Endometrial microvascular endothelial cells (primary cell): ENCODE data around the gene GRPEL2. TPM values are rescaled to one million over a fixed set of nuclear protein-coding genes. Genes with fewer than 3 reads are reported as not detected.

Experiments
- in situ Hi-C: cut with HindIII; loops from 2 replicates; pipeline ENCODE4 v1.10.0; 2017; ENCODE audit warnings: low sequenced_read_pairs, low pct_unique_long_range_greater_than_20kb; ENCODE audit errors: inconsistent ontology term
- total RNA-seq: library from RNA; depleted of rRNA; stranded (reverse); fragments of >200 nt; gene quantifications from one replicate; pipeline ENCODE4 v1.2.3, GENCODE V29; 2015; ENCODE audit errors: inconsistent ontology term

Gene GRPEL2
- total RNA-seq, 1 donor from 2014 or later: 9.5 TPM

DNA sequence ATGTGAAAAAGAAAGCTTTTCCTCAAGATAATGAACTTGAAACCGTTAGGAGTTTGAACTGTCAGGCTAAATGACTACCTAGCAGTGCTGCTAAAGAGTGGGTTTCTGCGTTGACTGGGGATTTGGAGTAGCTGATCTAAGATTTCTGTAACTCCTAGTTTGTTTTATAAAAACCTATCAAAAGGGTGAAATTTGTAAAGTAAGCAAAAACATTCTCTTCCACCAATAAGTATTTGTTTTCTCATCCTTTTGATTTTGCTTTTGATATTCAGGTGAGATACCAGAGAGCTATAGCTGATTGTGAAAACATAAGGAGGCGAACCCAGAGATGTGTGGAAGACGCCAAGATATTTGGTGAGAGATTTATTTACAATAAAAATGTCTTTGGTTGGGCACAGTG is 4.1 kb downstream of the GRPEL2 start:
- in situ Hi-C loops: no loop called here

DNA sequence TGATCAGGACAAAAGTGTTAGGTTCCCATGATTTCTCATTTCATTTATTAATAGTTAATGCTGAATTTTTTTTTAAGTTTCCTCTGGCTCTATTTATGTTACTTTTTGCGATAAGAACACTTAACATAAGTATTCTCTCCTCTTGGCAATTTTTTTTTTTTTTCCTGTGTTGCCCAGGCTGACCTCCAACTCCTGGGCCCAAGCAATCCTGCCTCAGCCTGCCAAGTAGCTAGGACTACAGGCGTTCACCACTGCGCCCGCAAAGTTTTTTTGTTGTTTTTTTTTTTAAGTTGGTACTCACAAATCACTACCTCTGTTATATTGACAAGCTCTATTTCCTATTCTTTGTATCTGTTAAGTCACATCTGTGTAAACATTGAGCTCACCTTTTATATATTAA is 6.9 kb downstream of the GRPEL2 start:
- in situ Hi-C loops: no loop called here

DNA sequence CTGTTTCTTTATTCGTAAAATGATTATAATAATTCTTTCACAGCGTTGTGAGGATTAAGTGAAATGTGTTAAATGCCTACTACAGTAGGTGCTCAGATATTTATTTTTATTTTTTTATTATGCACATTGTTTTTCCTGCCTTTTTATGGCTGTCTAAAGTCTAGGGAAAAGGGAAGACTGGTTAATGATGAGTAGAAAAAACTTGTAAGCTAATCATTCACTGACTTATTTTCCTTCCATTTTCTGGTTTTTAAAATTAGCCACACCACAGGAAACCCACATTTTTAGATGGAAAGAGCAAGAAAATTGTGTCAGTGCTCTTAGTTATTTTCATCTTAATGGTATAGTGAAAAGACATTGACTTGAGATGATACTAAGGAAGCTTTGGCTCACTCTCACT is 8.6 kb downstream of the GRPEL2 start:
- in situ Hi-C loops: no loop called here

DNA sequence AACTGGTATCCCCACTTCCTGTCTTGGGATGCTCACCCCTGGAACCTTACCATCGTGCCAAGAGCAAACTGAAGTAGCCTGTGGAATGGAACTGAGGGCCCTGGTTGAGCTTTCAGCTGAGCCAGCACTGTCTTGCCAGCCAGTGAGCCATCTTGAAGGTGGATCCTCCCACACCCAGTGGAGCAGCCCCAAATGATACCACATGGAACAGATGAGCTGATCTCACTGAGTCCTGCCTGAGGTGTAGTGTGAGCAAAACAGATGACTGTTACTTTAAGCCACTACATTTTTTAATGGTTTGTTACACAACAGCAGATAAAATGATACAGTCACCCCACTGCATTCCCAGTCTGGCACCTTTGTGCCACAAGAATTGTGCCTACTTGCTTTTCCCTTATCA is 10.4 kb downstream of the GRPEL2 start:
- in situ Hi-C loops: no loop called here

DNA sequence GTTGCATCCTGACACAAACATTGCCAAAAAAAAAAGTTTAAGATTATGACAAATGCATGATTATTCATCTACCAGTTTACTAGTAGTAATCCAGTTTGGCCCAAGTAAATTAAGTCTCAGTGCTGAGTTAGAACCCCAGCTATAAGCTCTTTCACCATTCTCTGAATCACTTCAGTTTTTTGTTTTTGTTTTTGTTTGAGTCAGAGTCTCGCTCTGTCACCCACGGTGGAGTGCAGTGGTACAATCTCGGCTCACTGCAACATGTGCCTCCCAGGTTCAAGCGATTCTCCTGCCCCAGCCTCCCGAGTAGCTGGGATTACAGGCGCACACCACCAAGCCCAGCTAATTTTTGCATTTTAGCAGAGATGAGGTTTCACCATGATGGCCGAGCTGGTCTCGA is 11.1 kb downstream of the GRPEL2 start:
- in situ Hi-C loops: no loop called here

DNA sequence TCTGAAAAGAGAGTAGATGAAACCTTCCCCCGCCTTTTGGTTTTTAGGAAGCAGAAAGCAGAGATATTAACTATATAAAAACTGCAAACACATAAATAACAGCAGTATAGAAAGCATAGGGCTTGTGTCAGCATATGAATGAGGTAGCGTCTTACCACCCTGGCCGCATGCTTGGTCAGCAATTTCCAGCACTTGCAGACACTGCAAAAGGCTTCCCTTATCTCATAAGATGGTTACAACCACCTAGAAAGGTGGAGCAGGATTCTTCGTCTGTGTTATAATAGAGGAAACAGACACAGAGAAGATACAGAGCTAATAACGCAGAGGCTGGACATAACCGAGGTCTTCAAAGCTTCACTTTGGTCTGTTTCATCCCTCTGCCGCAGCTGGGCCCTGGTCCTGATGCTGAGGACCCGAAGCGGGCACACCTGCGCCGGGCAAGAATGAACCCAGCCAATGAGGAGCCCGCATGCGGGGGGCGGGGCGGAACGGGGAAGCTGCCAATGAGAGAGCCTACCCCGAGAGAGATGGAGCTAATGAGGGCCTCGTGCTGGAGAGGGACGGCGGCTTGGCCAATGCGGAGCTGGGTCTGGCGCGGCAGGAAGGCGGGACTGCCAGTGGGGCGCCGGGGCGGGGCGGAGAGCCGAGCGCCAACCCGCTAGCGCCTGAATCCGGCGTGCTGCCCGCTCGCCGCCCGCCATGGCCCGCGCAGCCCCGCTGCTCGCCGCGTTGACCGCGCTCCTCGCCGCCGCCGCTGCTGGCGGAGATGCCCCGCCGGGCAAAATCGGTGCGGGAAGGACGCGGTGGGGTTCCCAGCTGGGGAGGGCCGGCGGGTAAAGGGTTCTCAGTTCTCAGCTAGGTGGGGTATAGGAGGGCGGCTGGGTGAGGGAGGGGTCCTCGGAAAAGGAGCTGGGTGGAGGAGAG is 12.3 kb downstream of the GRPEL2 start, which contains the start of gene PCYOX1L:
Gene PCYOX1L (plus strand): TSS at position 677 of the 924 bp plus-strand sequence. CDS start 23 bp downstream, at position 700.
- in situ Hi-C loops: no loop called here

DNA sequence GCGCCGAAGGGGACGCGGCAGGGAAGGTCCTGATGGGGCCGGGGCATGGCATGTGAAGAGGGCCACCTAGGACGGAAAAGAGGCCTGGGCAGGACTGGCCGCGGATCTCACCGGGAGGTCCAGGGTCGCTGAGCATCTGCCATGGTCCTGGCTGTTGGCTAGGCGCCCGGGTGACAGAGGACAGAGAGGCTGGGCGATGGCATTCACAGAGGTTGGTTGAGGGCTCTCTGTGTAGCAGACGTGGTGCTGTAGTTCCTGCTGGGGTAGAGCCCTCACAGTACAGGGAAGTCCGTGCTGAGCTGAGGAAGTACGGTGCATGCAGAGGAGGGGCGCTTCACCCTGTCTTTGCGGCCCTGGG is 13.0 kb downstream of the GRPEL2 start:
- in situ Hi-C loops: no loop called here

DNA sequence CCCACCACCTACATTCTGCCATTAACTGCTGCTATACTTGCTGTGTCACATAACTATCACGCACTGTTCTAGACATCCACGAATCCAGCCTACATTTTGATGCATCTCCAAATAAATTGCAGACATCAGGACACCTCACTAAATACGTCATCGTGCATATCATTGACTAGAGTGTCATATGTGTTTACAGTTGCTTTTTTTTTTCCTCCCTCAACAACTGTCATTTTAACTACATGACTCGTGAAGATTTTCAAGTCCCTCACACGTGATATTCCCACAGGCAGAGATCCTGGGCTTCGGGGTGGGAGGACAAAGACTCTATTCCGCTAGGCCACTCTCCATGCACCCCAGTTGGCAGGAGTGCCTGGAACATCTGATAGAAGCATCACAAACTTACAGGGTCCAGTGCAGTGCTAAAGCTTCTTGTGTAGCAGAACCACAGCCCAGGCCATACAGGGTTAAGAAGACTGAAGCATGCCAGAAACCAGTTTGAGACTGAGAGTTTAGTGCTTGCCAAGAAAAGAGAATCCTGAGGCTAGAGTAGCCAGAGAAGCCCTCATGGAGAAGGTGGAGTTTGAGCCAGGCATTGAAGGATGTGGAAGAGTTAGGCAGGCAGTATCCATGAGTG is 13.7 kb downstream of the GRPEL2 start:
- in situ Hi-C loops: no loop called here

DNA sequence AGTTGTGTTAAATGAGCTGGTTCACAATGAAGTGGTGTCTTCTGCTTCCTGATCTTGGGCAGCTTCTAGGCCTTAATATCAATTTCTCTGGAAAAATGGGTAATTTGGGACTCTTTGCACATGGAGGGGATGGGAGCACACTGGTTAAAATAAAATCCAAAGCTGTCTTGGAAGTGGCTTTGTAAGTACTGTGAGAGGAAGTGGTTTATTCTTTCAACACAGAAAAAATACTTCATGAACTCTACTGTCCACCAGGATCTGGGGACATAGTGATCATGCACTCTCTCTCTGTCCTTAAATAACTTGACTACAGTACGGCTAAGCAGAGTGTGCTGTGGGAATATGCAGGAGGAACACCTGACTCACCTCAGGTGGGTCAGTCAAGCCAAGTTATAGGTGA is 15.0 kb downstream of the GRPEL2 start:
- in situ Hi-C loops: no loop called here

DNA sequence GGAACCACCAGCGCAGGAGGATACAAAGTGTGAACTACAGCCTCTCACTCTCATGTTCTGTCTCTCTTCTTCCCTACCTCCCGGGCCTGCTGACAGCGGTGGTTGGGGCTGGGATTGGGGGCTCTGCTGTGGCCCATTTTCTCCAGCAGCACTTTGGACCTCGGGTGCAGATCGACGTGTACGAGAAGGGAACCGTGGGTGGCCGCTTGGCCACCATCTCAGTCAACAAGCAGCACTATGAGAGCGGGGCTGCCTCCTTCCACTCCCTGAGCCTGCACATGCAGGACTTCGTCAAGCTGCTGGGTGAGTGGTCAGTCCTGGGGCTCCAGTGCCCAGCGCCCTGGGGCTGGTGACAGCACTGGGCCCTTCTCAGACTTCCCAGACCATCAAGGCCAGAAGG is 17.2 kb downstream of the GRPEL2 start:
- in situ Hi-C loops: no loop called here

DNA sequence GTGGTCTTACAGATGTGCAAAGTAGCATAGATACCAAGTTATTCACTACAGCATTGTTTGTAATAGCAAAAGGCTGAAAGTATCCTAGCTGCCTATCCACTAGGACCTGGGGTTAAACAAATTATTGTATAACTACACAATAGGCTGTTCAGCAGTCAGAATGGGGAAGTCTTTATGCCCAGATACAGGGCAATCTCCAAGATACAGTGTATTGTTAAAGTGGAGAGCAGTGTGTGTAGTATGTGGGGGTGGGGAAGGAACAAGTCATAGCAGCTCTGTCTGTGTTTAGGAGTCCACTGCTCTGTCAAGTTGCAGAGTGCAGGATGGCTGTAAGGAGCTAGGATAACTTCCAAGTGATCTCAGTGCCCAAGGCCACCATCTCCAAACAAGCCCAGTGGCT is 18.1 kb downstream of the GRPEL2 start:
- in situ Hi-C loops: no loop called here

DNA sequence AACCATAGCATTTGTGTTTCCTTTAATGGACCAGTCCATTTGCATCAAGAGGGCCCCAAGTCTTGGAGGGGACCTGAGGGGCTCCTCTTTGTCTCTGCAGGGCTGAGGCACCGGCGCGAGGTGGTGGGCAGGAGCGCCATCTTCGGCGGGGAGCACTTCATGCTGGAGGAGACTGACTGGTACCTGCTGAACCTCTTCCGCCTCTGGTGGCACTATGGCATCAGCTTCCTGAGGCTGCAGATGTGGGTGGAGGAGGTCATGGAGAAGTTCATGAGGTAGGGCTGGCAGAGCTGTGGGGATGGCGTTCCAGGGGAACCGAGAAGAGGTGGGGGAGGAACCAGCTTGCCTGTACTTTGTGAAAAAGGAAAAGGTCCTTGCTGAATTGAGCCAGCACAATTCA is 18.6 kb downstream of the GRPEL2 start:
- in situ Hi-C loops: no loop called here

DNA sequence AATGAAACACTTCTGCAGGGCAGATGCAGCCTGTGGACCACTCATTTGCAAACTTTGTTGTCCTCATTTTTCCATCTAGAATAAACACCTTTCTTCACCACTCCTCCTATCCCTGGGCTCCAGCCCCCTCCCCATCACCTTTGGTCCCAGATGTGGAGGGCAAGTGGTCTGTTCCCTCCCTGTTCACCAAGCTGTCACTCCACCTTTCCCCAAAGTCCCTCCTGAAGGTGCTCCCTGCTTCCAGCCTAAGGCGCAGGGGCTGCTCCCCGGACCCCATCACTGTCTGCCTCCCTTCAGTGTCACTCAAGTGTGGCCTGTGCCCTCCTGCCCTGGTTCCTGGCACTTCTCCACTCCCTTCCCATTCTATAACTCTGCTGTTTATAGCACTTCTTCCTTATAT is 19.4 kb downstream of the GRPEL2 start:
- in situ Hi-C loops: no loop called here

DNA sequence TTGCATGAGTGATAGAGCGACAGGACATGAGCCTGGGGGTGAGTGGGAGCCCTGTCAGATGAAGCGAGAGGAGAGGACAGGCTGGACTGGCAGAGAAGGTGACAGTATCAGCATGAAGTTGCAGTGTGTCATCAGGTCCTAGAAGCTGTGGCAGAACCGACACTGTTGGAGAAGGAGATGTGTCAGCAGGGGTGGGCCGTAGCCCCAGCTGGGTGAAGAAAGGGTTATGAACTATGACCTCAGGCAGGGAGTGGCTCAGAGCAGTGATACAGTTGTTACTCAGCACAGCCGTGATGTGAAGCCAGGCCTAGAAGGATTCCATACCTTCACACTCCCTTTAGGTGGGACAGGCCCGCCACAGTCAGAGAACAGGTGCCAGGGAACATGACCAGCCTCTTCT is 20.1 kb downstream of the GRPEL2 start:
- in situ Hi-C loops: no loop called here

DNA sequence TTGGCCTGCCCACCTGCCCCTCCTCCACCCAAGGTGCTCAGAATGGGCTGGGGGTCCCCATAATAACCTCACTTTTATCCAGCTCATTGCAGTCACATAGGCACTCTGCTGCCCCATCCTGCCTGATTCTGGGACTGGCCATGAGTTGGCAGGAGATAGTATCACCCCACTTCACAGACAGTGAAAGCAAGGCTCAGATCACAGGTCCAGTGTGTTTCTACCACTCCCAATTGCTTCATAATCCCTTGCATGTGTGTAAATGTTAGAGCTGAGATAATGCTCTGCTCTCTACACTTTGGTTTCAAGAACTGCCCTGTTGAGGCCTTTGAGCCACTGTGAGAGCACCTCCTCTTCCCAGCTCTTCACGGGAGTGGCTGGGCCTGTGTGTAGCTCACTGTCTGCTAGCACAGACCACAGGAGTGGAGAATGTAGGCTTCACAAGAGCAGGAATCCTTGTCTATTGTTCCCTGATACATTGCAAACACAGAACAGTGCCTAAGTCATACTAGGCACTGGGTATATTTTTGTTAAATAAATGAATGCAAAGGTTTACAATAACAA is 20.9 kb downstream of the GRPEL2 start:
- in situ Hi-C loops: no loop called here

DNA sequence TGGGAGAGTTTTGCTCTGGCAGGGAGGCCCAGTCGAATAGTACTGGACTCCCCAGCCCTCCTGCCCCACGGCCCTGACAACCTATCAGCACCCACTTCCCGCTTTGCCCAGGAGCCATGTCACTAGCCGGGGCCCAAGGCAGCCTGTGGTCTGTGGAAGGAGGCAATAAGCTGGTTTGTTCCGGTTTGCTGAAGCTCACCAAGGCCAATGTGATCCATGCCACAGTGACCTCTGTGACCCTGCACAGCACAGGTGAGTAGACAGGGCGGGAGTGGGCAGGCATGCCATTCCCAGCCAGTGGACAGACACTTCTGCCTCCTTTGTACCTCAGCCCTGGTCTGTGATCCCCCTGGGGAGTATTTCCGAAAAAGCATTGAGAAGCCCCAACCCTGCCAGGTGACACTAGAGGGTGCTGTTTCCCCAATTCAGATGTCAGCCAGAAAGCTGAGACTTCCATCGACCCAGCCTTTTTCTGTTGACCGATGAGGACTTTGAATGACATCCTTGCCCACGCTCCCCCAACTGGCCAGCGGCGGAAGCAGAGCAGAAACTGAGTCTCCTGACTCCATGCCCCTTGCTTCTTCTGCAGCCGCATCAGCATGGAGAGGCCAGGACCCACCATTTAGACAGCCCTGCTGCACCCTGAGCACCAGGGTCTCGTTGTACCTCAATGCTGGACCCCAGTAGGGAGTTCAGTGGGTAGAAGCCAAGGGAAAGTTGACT is 22.1 kb downstream of the GRPEL2 start:
- in situ Hi-C loops: no loop called here

DNA sequence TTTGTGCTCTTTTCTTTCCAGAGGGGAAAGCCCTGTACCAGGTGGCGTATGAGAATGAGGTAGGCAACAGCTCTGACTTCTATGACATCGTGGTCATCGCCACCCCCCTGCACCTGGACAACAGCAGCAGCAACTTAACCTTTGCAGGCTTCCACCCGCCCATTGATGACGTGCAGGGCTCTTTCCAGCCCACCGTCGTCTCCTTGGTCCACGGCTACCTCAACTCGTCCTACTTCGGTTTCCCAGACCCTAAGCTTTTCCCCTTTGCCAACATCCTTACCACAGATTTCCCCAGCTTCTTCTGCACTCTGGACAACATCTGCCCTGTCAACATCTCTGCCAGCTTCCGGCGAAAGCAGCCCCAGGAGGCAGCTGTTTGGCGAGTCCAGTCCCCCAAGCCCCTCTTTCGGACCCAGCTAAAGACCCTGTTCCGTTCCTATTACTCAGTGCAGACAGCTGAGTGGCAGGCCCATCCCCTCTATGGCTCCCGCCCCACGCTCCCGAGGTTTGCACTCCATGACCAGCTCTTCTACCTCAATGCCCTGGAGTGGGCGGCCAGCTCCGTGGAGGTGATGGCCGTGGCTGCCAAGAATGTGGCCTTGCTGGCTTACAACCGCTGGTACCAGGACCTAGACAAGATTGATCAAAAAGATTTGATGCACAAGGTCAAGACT is 22.8 kb downstream of the GRPEL2 start:
- in situ Hi-C loops: no loop called here

DNA sequence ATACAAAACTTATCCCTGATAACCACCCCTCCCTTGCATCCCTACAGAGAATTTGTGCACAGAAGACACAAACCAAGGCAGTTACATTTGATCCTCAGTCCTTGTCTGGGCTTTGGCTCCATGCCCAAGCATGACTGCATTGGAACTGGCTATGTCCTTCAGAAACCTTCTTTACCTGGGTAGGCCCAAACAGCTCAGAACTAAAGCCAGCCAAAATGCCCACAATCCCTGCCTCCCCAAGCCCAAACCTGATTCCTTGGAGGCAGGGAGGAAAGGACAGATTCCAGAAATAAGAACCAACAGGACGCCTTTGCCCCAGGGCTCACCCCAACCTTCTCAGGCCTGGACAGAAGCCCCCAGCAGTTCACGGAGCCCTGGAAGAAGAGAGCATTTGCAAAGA is 25.6 kb downstream of the GRPEL2 start:
- in situ Hi-C loops: no loop called here
